KMS-11 (cell line): Measurements from ENCODE around the gene HDAC4.

Source experiments
- H2AFZ ChIP-seq: fragments of 200-600 bp; sonication (generic); 2 replicates; pipeline ENCODE4 v1.6.1; 2016; ENCODE audit warnings: antibody characterized with exemption, mixed run types, low read depth
- H3K27ac ChIP-seq: fragments of 200-600 bp; sonication (generic); 2 replicates; pipeline ENCODE4 v1.6.1; 2016; ENCODE audit warnings: mild to moderate bottlenecking, mixed run types
- H3K27me3 ChIP-seq: fragments of 200-600 bp; sonication (generic); 2 replicates; pipeline ENCODE4 v1.6.1; 2017; ENCODE audit warnings: mild to moderate bottlenecking, low read depth, mixed run types, moderate library complexity; ENCODE audit not compliant: insufficient read depth
- H3K36me3 ChIP-seq: fragments of 200-600 bp; sonication (generic); 2 replicates; pipeline ENCODE4 v1.6.1; 2017; ENCODE audit warnings: mild to moderate bottlenecking, mixed run types; ENCODE audit not compliant: insufficient read depth
- H3K4me1 ChIP-seq: fragments of 200-600 bp; sonication (generic); 2 replicates; pipeline ENCODE4 v1.6.1; 2016; ENCODE audit warnings: mild to moderate bottlenecking, low read depth, mixed run types; ENCODE audit not compliant: poor library complexity, severe bottlenecking
- H3K4me2 ChIP-seq: fragments of 200-600 bp; sonication (generic); 2 replicates; pipeline ENCODE4 v1.7.0; 2016; ENCODE audit warnings: mild to moderate bottlenecking, mixed run types
- H3K4me3 ChIP-seq: fragments of 200-600 bp; sonication (generic); IDR thresholded peaks from 2 replicates; pipeline ENCODE4 v1.6.1; 2017; ENCODE audit warnings: low read depth, low read length, mixed read lengths; ENCODE audit not compliant: insufficient read depth
- H3K79me2 ChIP-seq: fragments of 200-600 bp; sonication (generic); 2 replicates; pipeline ENCODE4 v1.6.1; 2016; ENCODE audit warnings: low read depth, mixed run types; ENCODE audit not compliant: insufficient read depth
- H3K9ac ChIP-seq: fragments of 200-600 bp; sonication (generic); 2 replicates; pipeline ENCODE4 v1.6.1; 2016; ENCODE audit warnings: mild to moderate bottlenecking, mixed run types
- H4K20me1 ChIP-seq: fragments of 200-600 bp; sonication (generic); 2 replicates; pipeline ENCODE4 v1.6.1; 2016; ENCODE audit warnings: mild to moderate bottlenecking, mixed run types; ENCODE audit not compliant: insufficient read depth
- TF ChIP-seq, protein P1 (sequence below): fragments of 200-600 bp; sonication (generic); conservative IDR thresholded peaks from 2 replicates; pipeline ENCODE4 v1.6.1; 2017; ENCODE audit warnings: low read depth, mild to moderate bottlenecking, antibody characterized with exemption, low read length, moderate library complexity, mixed read lengths

HDAC4 gene

DNA sequence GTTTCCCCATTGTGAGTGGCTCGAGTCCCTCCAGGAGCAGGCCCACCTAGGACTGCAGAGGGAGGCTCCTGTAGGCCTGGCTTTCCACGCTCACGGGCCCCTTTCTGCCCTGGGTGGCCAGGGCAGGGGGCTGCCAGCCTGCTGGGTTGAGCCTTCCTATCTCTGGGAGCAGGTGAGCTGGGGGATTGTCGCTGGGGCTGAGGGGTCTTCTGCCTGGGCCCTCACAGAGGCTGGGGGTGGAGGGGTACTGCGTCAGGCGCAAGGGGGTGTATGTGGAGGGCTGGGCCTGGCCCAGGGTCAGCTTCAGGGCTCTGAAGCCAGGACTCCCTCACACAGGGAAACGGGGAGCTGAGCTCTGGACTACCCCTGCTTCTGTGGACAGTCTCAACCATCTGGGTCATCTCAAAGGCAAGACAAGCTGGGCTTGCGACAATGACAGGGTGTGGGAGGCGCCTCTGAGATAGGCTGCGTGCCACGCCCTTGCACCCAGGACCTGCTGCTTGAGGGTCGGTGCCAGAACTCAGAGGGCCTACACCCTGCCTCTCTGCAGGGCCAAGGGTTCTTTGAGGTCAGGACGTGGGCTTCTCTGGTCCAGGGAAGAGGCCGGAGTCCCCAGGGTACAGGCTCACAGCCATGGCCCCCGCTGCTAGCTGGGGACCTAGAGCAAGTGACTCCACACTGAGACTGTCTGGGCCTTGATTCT, 346.9 kb downstream of the HDAC4 start:
- no peaks in the 10 kb centered on the region for H3K36me3 ChIP-seq
- H3K79me2 ChIP-seq = no peaks in the 10 kb centered on the region
- no peak overlapping the region for H2AFZ ChIP-seq
- no peaks in the 10 kb centered on the region for H3K4me1 ChIP-seq
- H3K4me3 ChIP-seq = no peak overlapping the region
- H3K9ac ChIP-seq = no peak overlapping the region
- no peaks in the 10 kb centered on the region for H3K27me3 ChIP-seq
- TF ChIP-seq, protein P1, sequence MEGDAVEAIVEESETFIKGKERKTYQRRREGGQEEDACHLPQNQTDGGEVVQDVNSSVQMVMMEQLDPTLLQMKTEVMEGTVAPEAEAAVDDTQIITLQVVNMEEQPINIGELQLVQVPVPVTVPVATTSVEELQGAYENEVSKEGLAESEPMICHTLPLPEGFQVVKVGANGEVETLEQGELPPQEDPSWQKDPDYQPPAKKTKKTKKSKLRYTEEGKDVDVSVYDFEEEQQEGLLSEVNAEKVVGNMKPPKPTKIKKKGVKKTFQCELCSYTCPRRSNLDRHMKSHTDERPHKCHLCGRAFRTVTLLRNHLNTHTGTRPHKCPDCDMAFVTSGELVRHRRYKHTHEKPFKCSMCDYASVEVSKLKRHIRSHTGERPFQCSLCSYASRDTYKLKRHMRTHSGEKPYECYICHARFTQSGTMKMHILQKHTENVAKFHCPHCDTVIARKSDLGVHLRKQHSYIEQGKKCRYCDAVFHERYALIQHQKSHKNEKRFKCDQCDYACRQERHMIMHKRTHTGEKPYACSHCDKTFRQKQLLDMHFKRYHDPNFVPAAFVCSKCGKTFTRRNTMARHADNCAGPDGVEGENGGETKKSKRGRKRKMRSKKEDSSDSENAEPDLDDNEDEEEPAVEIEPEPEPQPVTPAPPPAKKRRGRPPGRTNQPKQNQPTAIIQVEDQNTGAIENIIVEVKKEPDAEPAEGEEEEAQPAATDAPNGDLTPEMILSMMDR = no peak
- H3K27ac ChIP-seq = no peak overlapping the region
- H3K4me2 ChIP-seq = no peak overlapping the region
- no peaks in the 10 kb centered on the region for H4K20me1 ChIP-seq

DNA sequence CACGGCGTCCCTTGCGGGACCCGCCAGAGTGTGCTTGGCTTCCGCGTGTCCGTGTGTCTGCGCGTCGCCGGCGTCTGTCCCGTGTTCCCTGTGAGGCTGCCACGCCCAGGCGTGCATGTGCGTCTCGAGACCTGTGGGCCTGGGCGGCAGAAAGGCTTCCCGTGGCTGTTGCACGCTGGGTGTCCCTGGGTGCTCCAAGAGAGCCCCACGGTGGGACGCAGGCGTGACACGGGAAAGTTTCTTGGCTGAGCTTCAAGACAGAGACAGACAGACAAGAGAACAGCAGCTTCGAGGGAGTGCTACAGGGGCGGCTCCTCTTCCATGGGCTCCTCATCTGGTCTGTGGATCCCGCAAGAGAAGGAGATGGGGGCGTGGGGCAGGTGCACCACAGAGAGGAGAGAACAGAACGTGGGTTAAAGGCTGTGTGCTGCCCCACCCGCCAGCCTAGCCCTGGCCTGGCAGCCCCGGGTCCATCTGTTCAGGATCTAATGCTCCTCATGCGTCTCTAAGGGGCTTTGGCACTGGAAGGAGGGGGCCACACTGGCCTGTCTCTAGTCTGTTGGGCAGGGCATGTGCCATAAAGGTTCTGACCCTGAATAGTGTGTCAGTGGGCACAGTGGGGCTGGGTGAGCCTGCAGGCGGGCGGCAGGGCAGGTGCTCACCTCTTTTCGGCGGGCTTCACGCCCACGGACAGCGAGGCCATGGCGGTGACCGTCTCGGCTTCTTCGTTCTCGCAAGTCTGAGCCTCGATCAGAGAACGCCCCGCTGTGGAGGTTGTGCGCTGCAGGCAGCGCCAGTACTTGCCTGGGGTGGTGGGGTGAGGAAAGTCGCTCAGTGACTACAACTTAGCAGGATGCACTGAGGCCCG, 347.8 kb downstream of the HDAC4 start:
- Histone ChIP-seq H3K4me3 (no peak overlapping the region), H3K27ac (no peak overlapping the region), H4K20me1 (no peaks in the 10 kb centered on the region), H3K4me2 (no peak overlapping the region), H3K4me1 (no peaks in the 10 kb centered on the region), H2AFZ (no peak overlapping the region), H3K36me3 (no peaks in the 10 kb centered on the region), H3K79me2 (no peaks in the 10 kb centered on the region), H3K27me3 (no peaks in the 10 kb centered on the region), H3K9ac (no peak overlapping the region)
- TF ChIP-seq, protein P1 = no peak

DNA sequence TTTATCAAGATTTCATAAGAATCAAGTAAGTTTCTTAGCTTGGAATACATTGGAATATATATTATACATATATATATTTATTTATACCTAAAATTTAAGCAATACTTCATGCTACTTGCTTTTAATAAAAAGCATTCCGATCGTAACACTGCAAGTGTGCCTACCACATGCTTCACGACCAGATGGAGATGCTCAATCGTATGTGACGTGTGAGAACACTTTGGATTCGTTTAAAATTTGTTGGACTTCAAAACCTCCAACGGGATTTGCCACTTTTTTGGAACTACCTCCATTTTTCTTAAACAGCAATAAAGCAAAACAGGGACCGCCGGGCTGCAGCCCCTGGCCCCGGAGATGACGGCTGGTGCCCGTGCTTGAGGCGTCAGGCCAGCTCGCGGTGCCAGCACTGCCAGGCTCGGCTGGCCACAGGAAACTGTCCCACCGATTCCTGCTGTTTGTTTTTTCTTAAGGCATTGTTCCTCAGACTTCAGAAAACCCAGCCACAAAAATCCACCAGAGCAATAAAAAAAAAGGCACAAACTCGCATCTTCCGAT, 348.9 kb downstream of the HDAC4 start:
- Histone ChIP-seq H3K4me1 (no peaks in the 10 kb centered on the region), H3K4me2 (no peak overlapping the region), H2AFZ (no peak overlapping the region), H4K20me1 (no peaks in the 10 kb centered on the region), H3K9ac (no peak overlapping the region), H3K27ac (no peak overlapping the region), H3K27me3 (no peaks in the 10 kb centered on the region), H3K79me2 (no peaks in the 10 kb centered on the region), H3K36me3 (no peaks in the 10 kb centered on the region), H3K4me3 (no peak overlapping the region)
- TF ChIP-seq, protein P1 = no peak

DNA sequence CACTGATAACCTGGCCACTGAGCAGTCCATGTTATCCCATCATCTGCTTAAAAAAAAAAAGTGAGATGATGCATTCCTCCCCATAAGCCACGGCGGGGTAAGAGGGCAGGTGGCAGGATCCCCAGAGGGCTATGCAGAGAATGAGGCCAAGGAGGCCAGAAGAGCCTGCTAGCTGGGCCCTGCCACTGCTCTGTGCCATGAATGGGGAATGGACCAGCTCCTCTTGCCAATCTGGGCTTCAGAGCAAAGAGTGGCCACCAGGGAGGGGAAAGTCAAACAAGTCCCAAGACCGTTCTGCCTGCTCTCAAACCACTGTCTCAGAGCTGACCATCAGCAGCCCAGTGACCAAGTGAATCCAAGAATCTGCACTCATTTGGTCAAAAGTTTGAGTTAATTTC, 350.6 kb downstream of the HDAC4 start:
- TF ChIP-seq, protein P1 = no peak

More for the DNA sequence above, 350.6 kb downstream of the HDAC4 start:
- Histone ChIP-seq H4K20me1 (no peaks in the 10 kb centered on the region), H3K9ac (no peak overlapping the region), H3K27me3 (no peaks in the 10 kb centered on the region), H3K79me2 (no peaks in the 10 kb centered on the region), H3K36me3 (no peaks in the 10 kb centered on the region), H3K4me3 (no peak overlapping the region), H3K4me1 (no peaks in the 10 kb centered on the region), H2AFZ (no peak overlapping the region), H3K4me2 (no peak overlapping the region), H3K27ac (no peak overlapping the region)
